Stimulated activated CD4-positive, alpha-beta T cell treated with anti-CD3 and anti-CD28 coated beads, Interleukin-4, amount 100 ng/mL, for 48 hours (primary cell): Measurements from ENCODE around the gene TRAF3IP3.

Experiments
- DNase-seq, 2 donors: peaks; one replicate each; pipeline ENCODE4 v3.0.0-alpha.2; 2020; ENCODE audit warnings: low read depth in 2 of 2

TRAF3IP3 gene, protein sequence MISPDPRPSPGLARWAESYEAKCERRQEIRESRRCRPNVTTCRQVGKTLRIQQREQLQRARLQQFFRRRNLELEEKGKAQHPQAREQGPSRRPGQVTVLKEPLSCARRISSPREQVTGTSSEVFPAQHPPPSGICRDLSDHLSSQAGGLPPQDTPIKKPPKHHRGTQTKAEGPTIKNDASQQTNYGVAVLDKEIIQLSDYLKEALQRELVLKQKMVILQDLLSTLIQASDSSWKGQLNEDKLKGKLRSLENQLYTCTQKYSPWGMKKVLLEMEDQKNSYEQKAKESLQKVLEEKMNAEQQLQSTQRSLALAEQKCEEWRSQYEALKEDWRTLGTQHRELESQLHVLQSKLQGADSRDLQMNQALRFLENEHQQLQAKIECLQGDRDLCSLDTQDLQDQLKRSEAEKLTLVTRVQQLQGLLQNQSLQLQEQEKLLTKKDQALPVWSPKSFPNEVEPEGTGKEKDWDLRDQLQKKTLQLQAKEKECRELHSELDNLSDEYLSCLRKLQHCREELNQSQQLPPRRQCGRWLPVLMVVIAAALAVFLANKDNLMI

GRCh38 chr1:209755926-209756614 lies at the start of gene TRAF3IP3:
Gene TRAF3IP3, plus strand, starts transcription at chr1:209756053. Its CDS starts 3,987 bp downstream, at chr1:209760040.
- DNase-seq: peak; percentile 58 to 73

DNA sequence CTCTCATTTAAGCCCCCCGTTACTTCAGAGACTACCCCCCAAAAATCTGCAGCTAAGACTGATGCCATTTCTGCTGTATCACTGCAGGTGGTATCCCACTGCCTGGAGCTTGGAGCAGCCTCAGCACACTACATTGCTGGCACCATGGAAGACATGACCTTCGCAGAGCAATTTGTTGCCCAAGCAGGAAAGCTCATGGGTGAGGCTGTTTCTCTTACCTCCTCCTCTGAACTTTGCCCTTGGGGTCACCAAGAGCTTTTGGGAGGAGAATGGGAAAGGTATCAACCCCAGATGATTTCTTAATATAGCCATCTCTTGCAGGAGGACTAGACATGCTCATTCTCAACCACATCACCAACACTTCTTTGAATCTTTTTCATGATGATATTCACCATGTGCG lies 49.2 kb upstream of the TRAF3IP3 start:
- no peak for DNase-seq

DNA sequence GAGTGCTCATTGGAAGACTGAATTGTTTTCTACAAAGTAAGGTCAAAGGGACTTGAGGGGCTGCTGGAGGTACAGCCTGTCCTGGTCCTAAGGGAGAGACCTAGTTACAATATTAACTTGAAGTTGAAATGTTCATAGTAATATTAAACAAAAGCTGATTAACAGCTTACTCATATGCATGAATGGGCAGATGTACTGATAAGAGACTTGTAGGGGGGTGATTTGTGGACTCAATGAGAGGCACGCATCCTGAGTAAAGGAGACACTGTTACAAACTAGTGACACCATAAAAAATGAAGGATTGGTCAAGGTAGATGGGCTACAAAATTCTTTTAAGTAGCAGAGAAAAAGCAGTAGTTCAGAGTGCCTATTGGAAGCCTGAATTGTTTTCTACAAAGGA lies 48.5 kb upstream of the TRAF3IP3 start:
- DNase-seq: no peak

GRCh38 chr1:209708297-209708696 lies 47.6 kb upstream of the TRAF3IP3 start:
- no peak for DNase-seq

- DNase-seq: no peak
Observed at GRCh38 chr1:209710093-209710492, 45.8 kb upstream of the TRAF3IP3 start.

GRCh38 chr1:209710847-209711246 lies 45.0 kb upstream of the TRAF3IP3 start:
- no peak for DNase-seq

DNA sequence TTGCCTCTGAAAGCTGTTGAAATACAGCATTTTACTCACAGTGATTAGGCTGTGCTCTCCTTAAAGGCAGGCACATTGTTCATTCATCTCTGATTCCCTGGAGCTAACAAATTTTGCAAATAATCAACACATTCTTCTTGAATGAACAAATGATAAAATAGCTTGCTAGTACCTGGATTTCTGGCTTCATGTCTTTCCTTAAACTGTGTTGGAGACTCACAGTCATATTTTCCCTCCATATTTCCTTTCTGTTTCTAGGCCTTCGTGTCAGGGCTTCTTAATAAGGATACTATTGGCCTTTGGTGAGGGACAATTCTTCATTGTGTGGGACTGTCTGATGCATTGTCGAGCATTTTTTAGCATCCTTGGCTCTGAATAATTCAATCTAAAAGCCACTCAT lies 41.5 kb upstream of the TRAF3IP3 start:
- DNase-seq: no peak

- DNase-seq: no peak
Observed at GRCh38 chr1:209715314-209715713, 40.5 kb upstream of the TRAF3IP3 start.

DNA sequence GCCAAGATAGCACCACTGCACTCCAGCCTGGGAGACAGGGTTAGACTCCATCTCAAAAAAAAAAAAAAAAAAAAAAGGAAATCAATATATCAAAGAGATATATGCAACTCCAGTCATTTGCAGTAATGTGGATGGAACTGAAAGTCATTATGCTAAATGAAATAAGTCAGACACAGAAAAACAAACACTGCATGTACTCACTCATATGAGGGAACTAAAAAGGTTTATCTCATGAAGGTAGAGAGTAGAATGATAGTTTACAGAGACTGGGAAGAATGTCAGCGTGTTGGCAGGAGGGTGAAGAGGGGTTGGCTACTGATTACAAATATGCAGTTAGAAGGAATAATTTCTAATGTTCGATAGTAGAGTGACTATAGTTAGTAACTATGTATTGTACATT lies 38.0 kb upstream of the TRAF3IP3 start:
- DNase-seq: no peak

DNA sequence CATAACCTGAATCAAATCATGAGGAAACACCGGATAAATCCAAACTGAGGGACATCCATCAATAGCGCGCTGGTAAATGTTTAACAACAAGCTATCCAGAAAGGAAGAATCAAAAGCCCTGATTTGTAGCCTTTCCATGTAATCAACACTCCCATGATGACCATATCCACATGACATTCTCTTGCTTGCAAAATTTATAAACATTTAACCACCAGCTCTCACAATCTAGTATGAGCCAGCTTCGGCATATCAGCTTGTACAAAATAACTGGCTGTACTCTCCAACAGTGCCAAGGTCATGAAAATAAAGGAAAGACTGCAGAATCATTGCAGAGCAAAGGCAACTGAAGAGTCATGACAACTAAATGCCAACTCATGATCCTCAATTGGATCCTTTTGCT lies 35.5 kb upstream of the TRAF3IP3 start:
- DNase-seq: no peak

GRCh38 chr1:209720826-209721225 lies 35.0 kb upstream of the TRAF3IP3 start:
- no peak for DNase-seq

- DNase-seq: no peak
Observed at GRCh38 chr1:209721323-209721722, 34.5 kb upstream of the TRAF3IP3 start.

DNA sequence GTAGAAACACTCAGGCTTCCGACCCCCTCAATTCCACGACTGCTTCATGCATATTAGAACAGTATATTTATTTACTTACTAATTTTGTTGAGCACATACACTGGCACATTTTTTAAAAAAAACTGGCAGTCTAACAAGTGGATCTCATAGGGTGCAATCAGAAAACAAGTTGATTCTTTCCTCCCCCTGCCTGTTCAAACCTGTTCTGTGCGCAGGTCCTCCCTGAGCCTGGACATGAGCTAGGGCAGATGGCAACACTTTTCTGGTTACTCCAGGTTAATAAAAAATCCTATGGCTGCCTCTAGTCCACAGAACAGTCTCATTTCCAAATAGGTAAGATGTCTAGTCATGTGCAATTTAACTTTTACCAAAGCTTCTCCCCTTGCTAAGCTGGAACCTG lies 32.6 kb upstream of the TRAF3IP3 start:
- DNase-seq: no peak

GRCh38 chr1:209723756-209724693 lies 31.8 kb upstream of the TRAF3IP3 start:
- DNase-seq: peak in 1 of 2 donors; percentile 57

DNA sequence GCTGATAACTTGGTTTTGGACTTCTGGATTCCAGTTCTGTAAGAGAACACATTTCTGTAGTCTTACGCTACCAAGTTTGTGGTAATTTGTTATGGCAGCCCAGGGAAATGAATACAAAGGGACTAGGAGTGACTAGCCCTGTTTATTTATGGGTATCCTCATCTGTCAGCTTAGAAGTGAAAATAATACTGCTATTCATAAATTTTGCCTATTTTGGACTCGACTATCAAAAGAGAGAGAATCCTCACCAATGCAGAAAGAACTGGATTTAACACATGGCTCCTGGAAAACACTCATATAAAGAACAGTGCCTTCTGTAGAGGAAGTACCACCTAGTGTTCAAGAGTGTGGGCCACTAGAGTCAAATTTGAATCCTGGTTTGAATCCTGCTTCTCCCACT lies 28.6 kb upstream of the TRAF3IP3 start:
- no peak for DNase-seq

DNA sequence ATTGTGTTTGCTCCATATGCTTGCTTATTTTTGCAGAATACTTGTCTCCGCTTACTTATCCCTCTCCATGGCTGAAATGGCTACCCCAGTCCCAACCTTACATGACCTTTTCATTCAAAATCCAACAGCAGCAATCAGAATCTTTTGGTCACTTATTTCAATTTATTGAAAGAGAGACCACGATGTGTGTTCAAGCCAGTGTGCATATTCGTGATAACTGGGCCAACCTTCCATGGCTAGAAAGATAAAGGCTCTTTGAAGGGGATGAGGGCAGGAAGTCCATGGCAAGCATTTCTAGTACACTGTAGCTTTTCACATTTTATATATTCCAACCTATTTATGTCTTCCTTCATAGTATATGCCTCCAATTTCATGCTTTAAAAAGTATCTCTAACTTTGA lies 28.1 kb upstream of the TRAF3IP3 start:
- no peak for DNase-seq

- no peak for DNase-seq
Observed at GRCh38 chr1:209728466-209728865, 27.4 kb upstream of the TRAF3IP3 start.

DNA sequence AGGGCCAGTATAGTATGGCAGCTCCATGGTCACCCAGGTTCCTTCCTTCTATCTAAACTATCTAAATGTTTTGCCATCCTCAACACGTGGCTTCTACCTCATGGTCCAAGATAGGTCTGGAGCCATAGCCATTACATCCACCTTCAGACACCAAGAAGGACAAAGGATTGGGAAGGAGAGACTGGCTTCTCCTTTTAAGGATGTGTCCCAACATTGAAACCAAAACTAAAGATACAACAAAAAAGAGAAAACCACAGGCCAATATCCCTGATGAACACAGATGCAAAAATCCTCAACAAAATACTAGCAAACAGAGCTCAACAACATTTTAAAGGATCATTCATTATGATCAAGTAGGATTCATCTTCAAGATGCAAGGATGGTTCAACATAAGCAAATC lies 26.4 kb upstream of the TRAF3IP3 start:
- no peak for DNase-seq

DNA sequence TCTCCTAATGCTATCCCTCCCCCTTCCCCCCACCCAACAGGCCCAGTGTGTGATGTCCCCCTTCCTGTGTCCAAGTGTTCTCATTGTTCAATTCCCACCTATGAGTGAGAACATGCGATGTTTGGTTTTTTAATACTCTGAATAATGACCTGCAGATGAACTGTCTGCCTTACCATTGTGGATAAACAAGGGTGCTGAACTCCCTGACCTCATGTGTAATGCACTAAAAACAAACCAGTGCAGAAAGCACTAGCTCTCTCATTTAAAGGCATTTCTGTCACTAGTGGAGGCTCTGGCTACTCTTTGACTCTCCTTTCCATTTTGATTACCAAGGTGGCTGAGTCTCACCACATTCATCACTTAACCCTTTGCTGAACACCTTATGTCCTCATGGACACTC lies 23.1 kb upstream of the TRAF3IP3 start:
- no peak for DNase-seq

GRCh38 chr1:209733409-209734192 lies 22.3 kb upstream of the TRAF3IP3 start:
- DNase-seq: no peak

GRCh38 chr1:209736490-209737117 lies 19.2 kb upstream of the TRAF3IP3 start:
- no peak for DNase-seq
